ENCODE data around the gene FAF1. TPM values are rescaled to one million over a fixed set of nuclear protein-coding genes. Genes with fewer than 3 reads are reported as not detected.

FAF1 gene
- total and polyA plus RNA-seq, 4 donors: 8.6 to 45.0 (median 18.2) TPM

- no peak for DNase-seq (ENCODE audit: low spot score)
- H3K27ac ChIP-seq (ENCODE audit: low read depth in 1 of 2, low read length in 2 of 2): no peak overlapping the region
- H3K4me1 ChIP-seq (ENCODE audit: control insufficient read depth in 4 of 4, insufficient read depth in 4 of 4, low read length in 3 of 4): peaks cover 0 to 5% (median 1%) of the 10 kb centered on the region in 4 donors
- TF ChIP-seq JUND (IDR thresholded peaks at IDR 0.05): no peak
- TF ChIP-seq FOXA2 (IDR thresholded peaks at IDR 0.05): no peak
- no peak for TF ChIP-seq ATF3 (IDR thresholded peaks at IDR 0.05)
- TF ChIP-seq TAF1 (conservative IDR thresholded peaks at IDR 0.05): no peak
- TF ChIP-seq NR2F2 (IDR thresholded peaks at IDR 0.05): no peak
- no peak for TF ChIP-seq REST (IDR thresholded peaks at IDR 0.05)
- no peaks in the 10 kb centered on the region for H3K9me3 ChIP-seq (ENCODE audit: control insufficient read depth in 4 of 4, low read length in 3 of 4)
- no peak overlapping the region for H3K4me3 ChIP-seq (ENCODE audit: low read depth in 1 of 3, low read length in 3 of 3)
- no peaks in the 10 kb centered on the region for H3K27me3 ChIP-seq (ENCODE audit: control insufficient read depth in 4 of 4, insufficient read depth in 4 of 4, low read length in 3 of 4)
- no peaks in the 10 kb centered on the region for H3K36me3 ChIP-seq (ENCODE audit: control insufficient read depth in 4 of 4, insufficient read depth in 3 of 4, low read depth in 1 of 4, low read length in 3 of 4)
- 98% methylated on average over 3 of the region's 3 CpGs for WGBS
- H3K9ac ChIP-seq (ENCODE audit: low read depth in 1 of 2, low read length in 2 of 2): no peak overlapping the region
Measured at GRCh38 chr1:50697440-50698421, 262.3 kb downstream of the FAF1 start.

- Histone ChIP-seq H3K4me1 (ENCODE audit: control insufficient read depth in 4 of 4, insufficient read depth in 4 of 4, low read length in 3 of 4) (no peaks in the 10 kb centered on the region), H3K4me3 (ENCODE audit: low read depth in 1 of 3, low read length in 3 of 3) (no peak overlapping the region), H3K27me3 (ENCODE audit: control insufficient read depth in 4 of 4, insufficient read depth in 4 of 4, low read length in 3 of 4) (no peaks in the 10 kb centered on the region), H3K9ac (ENCODE audit: low read depth in 1 of 2, low read length in 2 of 2) (no peak overlapping the region), H3K36me3 (ENCODE audit: control insufficient read depth in 4 of 4, insufficient read depth in 3 of 4, low read depth in 1 of 4, low read length in 3 of 4) (no peaks in the 10 kb centered on the region), H3K27ac (ENCODE audit: low read depth in 1 of 2, low read length in 2 of 2) (no peak overlapping the region), H3K9me3 (ENCODE audit: control insufficient read depth in 4 of 4, low read length in 3 of 4) (no peaks in the 10 kb centered on the region)
- TF ChIP-seq HNF4G (IDR thresholded peaks at IDR 0.05) (no peak), CTCF (IDR thresholded peaks at IDR 0.05; ENCODE audit: low read depth, low read length, missing input control) (no peak), RXRA (IDR thresholded peaks at IDR 0.05) (no peak), HNF4A (conservative IDR thresholded peaks at IDR 0.05) (no peak), SP1 (IDR thresholded peaks at IDR 0.05) (no peak), ZBTB33 (IDR thresholded peaks at IDR 0.05) (no peak), JUND (IDR thresholded peaks at IDR 0.05) (no peak), NR2F2 (IDR thresholded peaks at IDR 0.05) (no peak), GABPA (IDR thresholded peaks at IDR 0.05 in 1 of 2, conservative IDR thresholded peaks at IDR 0.05 in 1 of 2) (no peak), FOXA1 (IDR thresholded peaks at IDR 0.05) (no peak), FOXA2 (IDR thresholded peaks at IDR 0.05) (no peak), TAF1 (conservative IDR thresholded peaks at IDR 0.05) (no peak), ATF3 (IDR thresholded peaks at IDR 0.05) (no peak), REST (IDR thresholded peaks at IDR 0.05) (no peak), MAX (IDR thresholded peaks at IDR 0.05) (no peak), RAD21 (IDR thresholded peaks at IDR 0.05) (no peak), YY1 (IDR thresholded peaks at IDR 0.05) (no peak), EGR1 (IDR thresholded peaks at IDR 0.05; ENCODE audit: low read depth in 2 of 2) (no peak)
- WGBS: 98% methylated on average over 2 of the region's 2 CpGs
- DNase-seq (ENCODE audit: low spot score): no peak
Measured at GRCh38 chr1:50693829-50694228, 266.2 kb downstream of the FAF1 start.

Measured in liver (tissue), 9 donors.